Gastroesophageal sphincter (tissue), 4 donors: ENCODE measurements around the gene FOXP4. TPM values are rescaled to one million over a fixed set of nuclear protein-coding genes. Genes with fewer than 3 reads are reported as not detected.

Source experiments
- ATAC-seq: fragments of 150-250 bp; one replicate; pipeline ENCODE4 v1.9.1; 2016; ENCODE audit warnings: mild to moderate bottlenecking, moderate library complexity
- H3K27ac ChIP-seq, 4 donors: fragments of 200-600 bp; sonication (generic) in 3 of 4; 1 replicate in 3 of 4; 2 replicates in 1 of 4; pipeline ENCODE4 v1.5.1; 2016 to 2019
- H3K27me3 ChIP-seq: fragments of 200-600 bp; sonication (generic); one replicate; pipeline ENCODE4 v1.5.1; 2019
- H3K36me3 ChIP-seq, 2 donors: fragments of 200-600 bp; sonication (generic); one replicate each; pipeline ENCODE4 v1.5.1; 2019; ENCODE audit warnings: control low read depth in 1 of 2
- H3K4me1 ChIP-seq, 3 donors: fragments of 200-600 bp; sonication (generic); 1 replicate in 2 of 3; 2 replicates in 1 of 3; pipeline ENCODE4 v1.5.1; 2016 to 2019; ENCODE audit warnings: control low read depth in 2 of 3
- H3K4me3 ChIP-seq, 2 donors: fragments of 200-600 bp; sonication (generic); one replicate each; pipeline ENCODE4 v1.5.1; 2019; ENCODE audit warnings: mild to moderate bottlenecking in 1 of 2, moderate library complexity in 1 of 2
- H3K9me3 ChIP-seq, 3 donors: fragments of 200-600 bp; sonication (generic); one replicate each; pipeline ENCODE4 v1.5.1; 2017 to 2019; ENCODE audit warnings: control low read depth in 2 of 3
- EP300 ChIP-seq: sonication (generic); formaldehyde crosslinking; IDR thresholded peaks from one replicate; pipeline ENCODE4 v1.6.1; 2017; ENCODE audit warnings: antibody characterized with exemption, mild to moderate bottlenecking
- POLR2A ChIP-seq, 2 donors: fragments of 450-650 bp; IDR thresholded peaks; one replicate each; pipeline ENCODE4 v1.6.1; 2017; ENCODE audit warnings: antibody characterized with exemption in 2 of 2, mild to moderate bottlenecking in 2 of 2, moderate library complexity in 1 of 2
- POLR2AphosphoS5 ChIP-seq: sonication (generic); formaldehyde crosslinking; IDR thresholded peaks from one replicate; pipeline ENCODE4 v1.6.1; 2017; ENCODE audit warnings: antibody characterized with exemption
- WGBS, 2 donors: methylation state at CpG; one replicate each; pipeline ENCODE4 v1.1.5; 2018; ENCODE audit warnings: low coverage in 1 of 2; 5-methylcytosine and 5-hydroxymethylcytosine counted together
- total RNA-seq, 4 donors: library from RNA; depleted of rRNA; stranded (reverse); fragments of >200 nt; gene quantifications; one replicate each; pipeline ENCODE4 v1.1.0, GENCODE V29; 2016
- TF ChIP-seq, protein P1 (sequence below), 4 experiments: fragments of 200-600 bp in 2 of 4; fragments of 450-650 bp in 2 of 4; sonication (generic) in 1 of 4; IDR thresholded peaks; one replicate each; pipeline ENCODE4 v1.5.1; 2017 to 2019; ENCODE audit warnings: antibody characterized with exemption in 4 of 4, mild to moderate bottlenecking in 2 of 4, moderate library complexity in 2 of 4

FOXP4 gene
- total RNA-seq, 4 donors from 2014 or later: 8.2 to 25.8 (median 11.7) TPM

DNA sequence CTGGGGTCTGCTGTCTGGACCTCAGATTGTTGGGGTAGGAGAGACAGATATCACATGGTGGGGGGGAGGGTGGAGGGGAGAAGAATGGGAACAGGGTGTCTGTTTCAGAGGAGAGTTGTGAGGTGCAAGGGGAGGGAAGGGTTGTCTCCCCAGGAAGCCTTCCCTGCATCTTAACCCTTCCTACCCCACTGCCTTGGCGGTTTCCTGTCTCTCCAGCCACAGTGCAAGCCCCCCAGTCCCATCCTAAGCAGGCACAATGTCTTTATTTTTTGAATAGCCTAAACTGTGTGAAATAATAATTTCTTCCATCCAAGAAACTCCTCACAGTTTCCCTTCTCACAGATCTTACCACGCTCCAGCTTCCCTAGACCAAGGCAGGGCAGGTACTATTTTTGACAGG, 3.5 kb downstream of the FOXP4 start:
- Histone ChIP-seq H3K4me3 (no peak overlapping the region), H3K36me3 (peaks cover 0 to 29% of the 10 kb centered on the region in 2 donors), H3K4me1 (peaks cover 0 to 73% (median 22%) of the 10 kb centered on the region in 3 donors), H3K27me3 (no peaks in the 10 kb centered on the region), H3K27ac (no peak overlapping the region), H3K9me3 (no peaks in the 10 kb centered on the region)
- TF ChIP-seq, protein P1, sequence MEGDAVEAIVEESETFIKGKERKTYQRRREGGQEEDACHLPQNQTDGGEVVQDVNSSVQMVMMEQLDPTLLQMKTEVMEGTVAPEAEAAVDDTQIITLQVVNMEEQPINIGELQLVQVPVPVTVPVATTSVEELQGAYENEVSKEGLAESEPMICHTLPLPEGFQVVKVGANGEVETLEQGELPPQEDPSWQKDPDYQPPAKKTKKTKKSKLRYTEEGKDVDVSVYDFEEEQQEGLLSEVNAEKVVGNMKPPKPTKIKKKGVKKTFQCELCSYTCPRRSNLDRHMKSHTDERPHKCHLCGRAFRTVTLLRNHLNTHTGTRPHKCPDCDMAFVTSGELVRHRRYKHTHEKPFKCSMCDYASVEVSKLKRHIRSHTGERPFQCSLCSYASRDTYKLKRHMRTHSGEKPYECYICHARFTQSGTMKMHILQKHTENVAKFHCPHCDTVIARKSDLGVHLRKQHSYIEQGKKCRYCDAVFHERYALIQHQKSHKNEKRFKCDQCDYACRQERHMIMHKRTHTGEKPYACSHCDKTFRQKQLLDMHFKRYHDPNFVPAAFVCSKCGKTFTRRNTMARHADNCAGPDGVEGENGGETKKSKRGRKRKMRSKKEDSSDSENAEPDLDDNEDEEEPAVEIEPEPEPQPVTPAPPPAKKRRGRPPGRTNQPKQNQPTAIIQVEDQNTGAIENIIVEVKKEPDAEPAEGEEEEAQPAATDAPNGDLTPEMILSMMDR (IDR thresholded peaks at IDR 0.05): no peak
- TF ChIP-seq POLR2A (IDR thresholded peaks at IDR 0.05) (no peak), EP300 (no peak)
- ATAC-seq: no peak
- 100% methylated on average over 2 of the region's 2 CpGs; no CpG with 5 or more reads in 1 of the 2 donors for WGBS, 2 donors

DNA sequence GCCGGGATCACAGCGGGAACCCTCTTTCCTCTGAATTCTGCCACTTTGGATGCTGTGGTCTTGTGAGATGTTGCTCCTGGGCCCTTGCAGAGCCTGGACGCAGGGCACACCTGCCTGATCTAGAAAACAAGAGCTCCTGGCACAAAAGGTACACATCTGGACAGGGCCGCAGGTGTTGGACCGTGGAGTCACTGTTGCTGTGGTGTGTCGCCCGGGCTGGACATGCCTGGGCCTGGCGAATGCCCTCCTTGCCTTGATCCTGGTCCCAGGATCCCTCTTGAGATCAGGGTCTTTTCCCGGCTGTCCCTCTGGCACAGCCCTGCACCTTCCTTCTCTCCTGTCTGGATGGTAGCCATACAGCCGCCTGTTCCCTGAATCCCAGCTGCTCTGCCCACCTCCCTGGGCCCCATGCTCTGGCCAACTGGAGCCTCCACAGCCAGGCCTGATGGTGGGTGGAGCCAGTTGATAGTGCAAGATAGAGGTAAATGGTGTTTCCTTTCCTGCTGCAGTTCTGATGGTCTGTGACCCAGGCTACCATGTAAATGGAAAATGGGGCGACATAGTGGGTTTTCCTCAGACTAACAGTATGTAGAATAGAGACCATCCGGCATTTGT, 5.0 kb downstream of the FOXP4 start:
- H3K27me3 ChIP-seq: no peaks in the 10 kb centered on the region
- H3K9me3 ChIP-seq: no peaks in the 10 kb centered on the region
- WGBS, 2 donors: 87 to 88% methylated on average over 5 to 6 of the region's 12 CpGs
- no peak for ATAC-seq
- no peak overlapping the region for H3K4me3 ChIP-seq
- H3K27ac ChIP-seq: no peak overlapping the region
- H3K4me1 ChIP-seq: peaks cover 0 to 61% (median 18%) of the 10 kb centered on the region in 3 donors
- TF ChIP-seq EP300: no peak
- TF ChIP-seq POLR2A (IDR thresholded peaks at IDR 0.05): no peak
- TF ChIP-seq, protein P1 (IDR thresholded peaks at IDR 0.05): no peak
- no peak for TF ChIP-seq POLR2AphosphoS5
- peaks cover 0 to 29% of the 10 kb centered on the region in 2 donors for H3K36me3 ChIP-seq

DNA sequence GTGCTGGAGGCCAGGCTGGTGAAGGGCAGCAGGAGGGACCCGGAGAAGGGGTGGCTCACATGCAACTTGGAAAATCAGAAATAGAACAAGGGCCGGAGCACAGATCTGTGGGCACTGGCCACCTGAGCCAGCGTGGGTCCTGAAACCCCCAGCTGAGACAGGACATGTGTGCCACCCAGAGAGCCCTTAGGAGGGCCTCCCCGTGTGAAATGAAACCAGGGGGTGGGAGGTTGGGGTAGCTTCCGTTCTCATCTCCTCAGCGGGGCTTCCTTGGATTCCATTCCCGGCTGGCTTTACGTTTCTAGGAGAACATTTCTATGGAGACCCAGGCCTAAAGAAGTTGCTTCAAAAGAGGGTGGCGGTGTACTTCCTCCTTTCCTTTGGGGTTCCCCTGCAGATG, 5.7 kb downstream of the FOXP4 start:
- ATAC-seq: no peak
- TF ChIP-seq POLR2A (IDR thresholded peaks at IDR 0.05) (no peak), POLR2AphosphoS5 (no peak), EP300 (no peak)
- TF ChIP-seq, protein P1 (IDR thresholded peaks at IDR 0.05): no peak
- Histone ChIP-seq H3K27me3 (no peaks in the 10 kb centered on the region), H3K4me1 (peaks cover 0 to 61% (median 18%) of the 10 kb centered on the region in 3 donors), H3K36me3 (peaks cover 0 to 29% of the 10 kb centered on the region in 2 donors), H3K4me3 (no peak overlapping the region), H3K27ac (no peak overlapping the region), H3K9me3 (no peaks in the 10 kb centered on the region)
- WGBS, 2 donors: 82% methylated on average over 6 of the region's 9 CpGs; no CpG with 5 or more reads in 1 of the 2 donors

DNA sequence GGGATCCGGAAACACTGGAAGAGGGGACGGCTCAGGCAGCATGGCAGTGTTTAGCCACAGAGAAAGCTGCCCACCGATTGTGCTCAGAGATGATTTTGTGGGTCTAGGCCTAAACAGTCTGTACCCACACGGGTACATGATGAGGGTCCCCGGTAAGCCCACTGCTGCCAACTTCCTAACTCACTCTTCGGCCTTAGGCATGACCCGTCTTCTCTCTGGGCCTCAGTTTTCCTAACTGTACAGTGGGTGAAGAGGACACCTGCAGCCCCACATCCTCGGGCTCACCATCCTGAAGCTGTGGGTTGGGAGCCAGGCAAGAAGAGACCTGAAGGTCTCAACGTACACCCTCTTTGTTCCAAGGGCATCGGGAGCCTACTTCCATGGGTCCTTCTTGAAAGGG, 6.5 kb downstream of the FOXP4 start:
- H3K36me3 ChIP-seq: peaks cover 0 to 29% of the 10 kb centered on the region in 2 donors
- no peak overlapping the region for H3K27ac ChIP-seq
- peaks cover 0 to 57% (median 16%) of the 10 kb centered on the region in 3 donors for H3K4me1 ChIP-seq
- no peaks in the 10 kb centered on the region for H3K27me3 ChIP-seq
- no CpG with 5 or more reads among the region's 10 CpGs for WGBS, 2 donors
- no peak for ATAC-seq
- TF ChIP-seq, protein P1 (IDR thresholded peaks at IDR 0.05): no peak
- no peak for TF ChIP-seq EP300
- no peak for TF ChIP-seq POLR2A (IDR thresholded peaks at IDR 0.05)
- no peak for TF ChIP-seq POLR2AphosphoS5
- no peaks in the 10 kb centered on the region for H3K9me3 ChIP-seq
- no peak overlapping the region for H3K4me3 ChIP-seq

DNA sequence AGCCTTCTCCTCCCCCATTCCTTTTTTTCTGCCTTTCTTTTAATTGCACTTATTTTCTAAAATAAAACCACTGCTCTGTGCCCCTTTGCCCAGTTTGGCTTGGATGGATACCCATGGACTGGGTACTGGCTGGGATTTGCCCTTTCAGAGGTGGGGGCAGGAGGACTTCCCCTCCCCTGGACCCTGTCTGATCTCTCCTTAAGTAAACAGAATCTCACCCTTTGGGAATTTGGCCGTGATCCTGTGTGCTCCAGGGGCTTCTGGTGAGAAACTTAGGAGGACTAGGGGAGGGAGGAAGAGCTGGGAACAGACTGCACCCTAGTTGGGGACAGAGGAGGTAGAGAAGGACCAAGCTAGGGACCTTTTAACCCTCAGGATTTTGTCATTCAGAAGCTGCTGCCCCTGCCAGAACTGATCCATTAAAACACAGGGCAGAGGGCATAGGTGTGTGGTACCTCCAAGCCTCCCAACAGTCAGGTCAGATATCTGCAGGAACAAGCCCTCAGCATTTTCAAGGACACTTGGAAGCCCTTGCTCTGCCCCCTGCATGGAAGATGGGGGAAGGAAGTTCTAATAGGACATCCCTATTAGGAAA, 7.3 kb downstream of the FOXP4 start:
- no CpG with 5 or more reads among the region's 1 CpG for WGBS, 2 donors
- Histone ChIP-seq H3K9me3 (no peaks in the 10 kb centered on the region), H3K4me3 (no peak overlapping the region), H3K27me3 (no peaks in the 10 kb centered on the region), H3K4me1 (peaks cover 0 to 56% (median 8%) of the 10 kb centered on the region in 3 donors), H3K27ac (no peak overlapping the region), H3K36me3 (peaks cover 0 to 29% of the 10 kb centered on the region in 2 donors)
- TF ChIP-seq, protein P1 (IDR thresholded peaks at IDR 0.05): no peak
- no peak for ATAC-seq
